ENCODE measurements around the gene TBX18.

Gene TBX18

DNA sequence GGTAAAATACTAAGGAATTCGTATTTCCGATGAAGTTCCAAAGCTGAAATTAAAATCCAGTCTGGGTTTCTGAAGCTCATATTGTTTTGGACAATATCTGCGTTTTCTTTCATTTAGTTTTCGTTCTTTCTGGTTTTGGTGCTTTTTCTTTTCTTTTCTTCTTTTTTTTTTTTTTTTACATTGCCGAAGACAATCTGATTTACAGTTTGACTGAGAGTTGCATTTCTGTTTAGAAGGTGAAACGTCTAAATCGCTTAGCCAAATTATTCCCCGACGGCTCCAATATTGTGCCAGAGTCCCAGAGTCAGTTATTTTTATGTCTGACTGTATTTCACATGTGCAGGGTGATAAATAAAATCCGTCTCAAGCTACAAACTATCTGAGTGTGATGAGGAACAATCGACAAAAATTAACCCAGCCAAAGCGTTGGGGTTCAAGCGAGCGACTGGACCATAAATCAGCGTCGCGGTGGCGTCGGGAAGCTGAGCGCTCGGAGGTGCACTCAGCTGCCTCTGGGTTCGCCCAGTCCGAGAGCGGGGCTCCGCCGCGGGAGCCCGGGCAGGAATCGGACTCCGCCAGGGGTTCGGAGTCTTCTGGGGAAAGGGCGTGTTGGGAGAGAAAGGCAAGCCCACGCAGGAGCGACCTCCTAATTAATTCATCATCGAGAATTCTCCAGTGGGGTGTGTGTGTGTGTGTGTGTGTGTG lies 8.2 kb upstream of the TBX18 start:
- no peaks in the 10 kb centered on the region for H3K9me3 Mint-ChIP-seq
- TF ChIP-seq, protein P1, sequence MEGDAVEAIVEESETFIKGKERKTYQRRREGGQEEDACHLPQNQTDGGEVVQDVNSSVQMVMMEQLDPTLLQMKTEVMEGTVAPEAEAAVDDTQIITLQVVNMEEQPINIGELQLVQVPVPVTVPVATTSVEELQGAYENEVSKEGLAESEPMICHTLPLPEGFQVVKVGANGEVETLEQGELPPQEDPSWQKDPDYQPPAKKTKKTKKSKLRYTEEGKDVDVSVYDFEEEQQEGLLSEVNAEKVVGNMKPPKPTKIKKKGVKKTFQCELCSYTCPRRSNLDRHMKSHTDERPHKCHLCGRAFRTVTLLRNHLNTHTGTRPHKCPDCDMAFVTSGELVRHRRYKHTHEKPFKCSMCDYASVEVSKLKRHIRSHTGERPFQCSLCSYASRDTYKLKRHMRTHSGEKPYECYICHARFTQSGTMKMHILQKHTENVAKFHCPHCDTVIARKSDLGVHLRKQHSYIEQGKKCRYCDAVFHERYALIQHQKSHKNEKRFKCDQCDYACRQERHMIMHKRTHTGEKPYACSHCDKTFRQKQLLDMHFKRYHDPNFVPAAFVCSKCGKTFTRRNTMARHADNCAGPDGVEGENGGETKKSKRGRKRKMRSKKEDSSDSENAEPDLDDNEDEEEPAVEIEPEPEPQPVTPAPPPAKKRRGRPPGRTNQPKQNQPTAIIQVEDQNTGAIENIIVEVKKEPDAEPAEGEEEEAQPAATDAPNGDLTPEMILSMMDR (IDR thresholded peaks at IDR 0.05): no peak
- peak overlapping the region; percentile 76 for H3K4me3 Mint-ChIP-seq
- peak; percentile 47 for DNase-seq
- H3K27ac Mint-ChIP-seq: no peak overlapping the region
- peaks cover 34% of the 10 kb centered on the region for H3K4me1 Mint-ChIP-seq
- H3K27me3 Mint-ChIP-seq (ENCODE audit: low read depth, poor library complexity): peaks cover 100% of the 10 kb centered on the region
- H3K36me3 Mint-ChIP-seq (ENCODE audit: low read depth): no peaks in the 10 kb centered on the region

DNA sequence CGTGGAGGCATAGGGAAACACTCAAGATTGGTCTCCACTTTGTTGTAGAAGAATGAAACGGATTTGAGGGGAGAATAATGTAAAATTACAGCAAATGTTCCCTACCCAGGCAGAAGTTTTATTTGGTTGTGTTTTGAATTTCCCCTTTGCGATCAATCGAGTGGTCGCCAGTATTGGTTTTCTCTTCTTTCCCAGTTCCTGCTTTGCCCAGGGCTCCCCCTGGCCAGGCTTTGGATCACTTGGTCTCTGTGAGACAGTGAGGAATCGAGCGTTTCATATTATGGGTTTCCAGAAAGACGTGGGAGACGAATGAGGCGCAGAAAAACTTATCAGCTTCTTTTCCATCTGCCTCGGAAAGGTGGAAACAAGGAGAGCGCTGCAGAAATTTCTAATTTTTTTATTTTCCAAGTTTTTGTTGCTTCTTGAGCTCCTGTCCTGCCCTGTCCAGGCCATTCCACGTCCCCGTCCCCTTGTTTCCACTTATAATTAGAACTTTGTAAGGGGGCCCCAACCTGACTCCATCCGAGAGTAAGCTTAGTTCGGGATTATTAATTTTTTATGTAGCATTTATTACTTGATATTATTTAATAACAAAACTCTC lies 7.5 kb upstream of the TBX18 start:
- TF ChIP-seq, protein P1 (IDR thresholded peaks at IDR 0.05): no peak
- Mint-ChIP-seq H3K27me3 (ENCODE audit: low read depth, poor library complexity) (peaks cover 100% of the 10 kb centered on the region), H3K27ac (no peak overlapping the region), H3K4me1 (peaks cover 38% of the 10 kb centered on the region), H3K4me3 (peak overlapping the region; percentile 24), H3K9me3 (no peaks in the 10 kb centered on the region), H3K36me3 (ENCODE audit: low read depth) (no peaks in the 10 kb centered on the region)
- DNase-seq: peak; percentile 14

DNA sequence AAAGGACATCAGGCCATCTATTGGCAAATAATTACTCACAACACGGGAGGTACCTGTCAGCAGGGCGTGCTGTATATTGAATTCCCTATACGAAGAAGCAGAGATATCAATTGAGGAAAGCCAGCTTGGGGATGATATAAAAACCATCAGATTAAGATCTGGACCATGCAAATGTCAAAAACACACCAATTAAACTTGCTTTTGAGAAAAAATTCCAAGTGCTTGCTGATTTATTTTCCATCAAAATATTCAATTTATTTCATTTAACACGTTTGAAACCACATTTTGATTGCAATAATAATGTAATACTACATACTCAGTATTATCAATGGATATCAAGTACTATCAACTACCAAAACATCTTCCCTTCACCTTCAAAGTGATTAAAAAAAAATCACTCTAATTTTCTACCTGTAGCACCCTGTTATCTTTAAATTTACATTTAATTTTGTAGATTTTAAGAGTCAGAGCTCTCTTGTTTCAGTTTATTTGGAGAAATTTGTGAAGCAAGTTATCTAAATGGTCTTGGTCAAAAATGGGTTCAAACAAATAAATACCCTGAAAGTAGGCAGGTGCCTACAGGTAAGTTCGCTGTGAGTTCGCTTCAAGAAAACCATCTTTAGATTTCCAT lies 6.8 kb upstream of the TBX18 start:
- Mint-ChIP-seq H3K27me3 (ENCODE audit: low read depth, poor library complexity) (peaks cover 100% of the 10 kb centered on the region), H3K4me3 (peak overlapping the region; percentile 24), H3K27ac (no peak overlapping the region), H3K9me3 (no peaks in the 10 kb centered on the region), H3K36me3 (ENCODE audit: low read depth) (no peaks in the 10 kb centered on the region), H3K4me1 (peaks cover 38% of the 10 kb centered on the region)
- TF ChIP-seq, protein P1 (IDR thresholded peaks at IDR 0.05): no peak
- DNase-seq: no peak

DNA sequence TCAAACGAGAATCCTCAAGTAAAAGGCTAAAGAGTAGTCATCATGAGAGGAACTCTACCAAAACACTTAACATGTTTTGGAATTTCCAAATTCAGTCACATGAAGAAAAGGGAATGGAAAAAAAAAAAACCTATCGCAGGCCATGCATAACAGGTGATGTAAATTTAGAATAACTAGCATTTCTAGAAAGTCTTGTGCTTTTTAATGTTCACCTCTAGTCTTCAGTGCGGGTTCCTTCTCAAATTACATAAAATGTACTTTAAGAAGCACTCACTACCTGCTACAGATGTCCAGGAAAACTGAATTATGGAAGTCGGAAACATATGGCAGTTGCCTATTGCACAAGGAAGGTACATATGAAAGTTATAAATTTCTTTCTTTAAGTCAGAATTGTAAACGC lies 6.1 kb upstream of the TBX18 start:
- Mint-ChIP-seq H3K36me3 (ENCODE audit: low read depth) (no peaks in the 10 kb centered on the region), H3K27me3 (ENCODE audit: low read depth, poor library complexity) (peaks cover 100% of the 10 kb centered on the region), H3K9me3 (no peaks in the 10 kb centered on the region), H3K4me3 (no peak overlapping the region), H3K4me1 (peaks cover 42% of the 10 kb centered on the region), H3K27ac (no peak overlapping the region)
- DNase-seq: no peak
- TF ChIP-seq, protein P1 (IDR thresholded peaks at IDR 0.05): no peak

DNA sequence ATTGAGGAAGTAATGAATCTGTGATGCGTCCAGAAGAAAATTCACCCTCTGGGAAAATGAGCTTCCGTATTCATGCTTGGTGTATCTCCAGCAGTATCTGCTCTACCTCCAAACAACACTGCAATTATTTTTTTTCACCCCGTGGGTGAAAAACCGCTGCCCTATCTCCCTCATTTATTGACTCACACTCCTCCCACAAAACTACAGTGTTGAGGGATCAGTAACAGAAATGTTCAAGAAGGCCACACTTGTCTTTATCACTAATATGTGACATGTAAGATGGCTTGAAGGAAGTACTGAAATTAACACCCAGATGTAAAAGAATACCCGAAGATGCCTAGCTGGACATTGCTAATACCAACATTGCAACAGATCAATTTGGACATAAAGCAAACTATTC lies 4.9 kb upstream of the TBX18 start:
- DNase-seq: no peak

More for the DNA sequence above, 4.9 kb upstream of the TBX18 start:
- Mint-ChIP-seq H3K4me3 (peak overlapping the region; percentile 51), H3K9me3 (no peaks in the 10 kb centered on the region), H3K27ac (no peak overlapping the region), H3K36me3 (ENCODE audit: low read depth) (no peaks in the 10 kb centered on the region), H3K27me3 (ENCODE audit: low read depth, poor library complexity) (peaks cover 100% of the 10 kb centered on the region), H3K4me1 (peaks cover 43% of the 10 kb centered on the region)
- TF ChIP-seq, protein P1 (IDR thresholded peaks at IDR 0.05): no peak

Measured in nephron progenitor cell (in vitro differentiated cells).